SIG-M5 treated with dmso at 0.1 percent for 504 hours (cell line): ENCODE results near the gene CD248.
A peak's percentile ranks its signal among the peaks of the same experiment; 100 is the strongest.
"Not testable (repeated sequence)": the region's sequence is repeated elsewhere in the genome, so short reads cannot be mapped to it uniquely, and the experiment has no call there.

Source experiments
- DNase-seq: peaks from one replicate; lab custom pipeline; 2025; ENCODE audit not compliant: unreplicated experiment; lab: John Stamatoyannopoulos, UW

CD248 gene

GRCh38 chr11:66328302-66329144, 11.7 kb upstream of the CD248 start:
- DNase-seq: peak; percentile 72

GRCh38 chr11:66328031-66328301, 11.1 kb upstream of the CD248 start:
- DNase-seq: no peak

- DNase-seq: no peak
Measured at GRCh38 chr11:66327171-66328030, 10.6 kb upstream of the CD248 start.

- no peak for DNase-seq
Measured at GRCh38 chr11:66326261-66327111, 9.6 kb upstream of the CD248 start.

- DNase-seq: no peak
Measured at GRCh38 chr11:66325263-66325671, 8.4 kb upstream of the CD248 start.

GRCh38 chr11:66324664-66325063, 7.8 kb upstream of the CD248 start:
- DNase-seq: no peak

GRCh38 chr11:66323684-66324083, 6.8 kb upstream of the CD248 start:
- DNase-seq: no peak

- DNase-seq: no peak
Measured at GRCh38 chr11:66322732-66323427, 6.0 kb upstream of the CD248 start.

- DNase-seq: no peak
Measured at GRCh38 chr11:66321606-66322005, 4.8 kb upstream of the CD248 start.

GRCh38 chr11:66320748-66321147, 3.9 kb upstream of the CD248 start:
- DNase-seq: not testable (repeated sequence)

- not testable (repeated sequence) for DNase-seq
Measured at GRCh38 chr11:66320289-66320688, 3.4 kb upstream of the CD248 start.

GRCh38 chr11:66318600-66318970, 1.7 kb upstream of the CD248 start:
- no peak for DNase-seq

GRCh38 chr11:66317723-66318599, 1.1 kb upstream of the CD248 start:
- DNase-seq: peak; percentile 96

- no peak for DNase-seq
Measured at GRCh38 chr11:66317322-66317722, 478 bp upstream of the CD248 start.

GRCh38 chr11:66315921-66316811, 678 bp downstream of the CD248 start:
- DNase-seq: no peak

- no peak for DNase-seq
Measured at GRCh38 chr11:66315498-66315885, 1.4 kb downstream of the CD248 start.

- no peak for DNase-seq
Measured at GRCh38 chr11:66314561-66315497, 2.0 kb downstream of the CD248 start.

- DNase-seq: no peak
Measured at GRCh38 chr11:66314186-66314501, 2.7 kb downstream of the CD248 start.
